ENCODE measurements around the gene DYNLL1.
"Not testable (repeated sequence)": the region's sequence is repeated elsewhere in the genome, so short reads cannot be mapped to it uniquely, and the experiment has no call there.

The DYNLL1 gene

DNA sequence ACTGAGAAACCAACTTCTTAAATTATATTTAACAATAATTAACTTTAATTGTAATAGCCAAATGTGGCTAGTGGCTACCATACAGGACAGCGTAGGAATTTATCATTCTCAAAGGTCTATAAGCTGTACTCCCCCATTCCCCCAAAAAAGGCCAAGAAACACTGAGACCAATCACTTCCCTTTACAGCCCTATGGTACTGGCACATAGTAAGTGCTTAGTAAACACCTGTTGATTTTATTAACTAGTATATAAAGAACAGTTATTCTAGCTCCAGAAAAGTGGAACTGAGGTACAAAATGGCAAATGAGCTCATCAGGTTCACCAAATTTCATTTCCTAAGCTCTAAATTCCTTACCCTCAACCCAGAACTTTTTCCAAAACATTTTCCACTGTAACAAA is 20.3 kb upstream of the DYNLL1 start:
- no peak for FAIRE-seq

DNA sequence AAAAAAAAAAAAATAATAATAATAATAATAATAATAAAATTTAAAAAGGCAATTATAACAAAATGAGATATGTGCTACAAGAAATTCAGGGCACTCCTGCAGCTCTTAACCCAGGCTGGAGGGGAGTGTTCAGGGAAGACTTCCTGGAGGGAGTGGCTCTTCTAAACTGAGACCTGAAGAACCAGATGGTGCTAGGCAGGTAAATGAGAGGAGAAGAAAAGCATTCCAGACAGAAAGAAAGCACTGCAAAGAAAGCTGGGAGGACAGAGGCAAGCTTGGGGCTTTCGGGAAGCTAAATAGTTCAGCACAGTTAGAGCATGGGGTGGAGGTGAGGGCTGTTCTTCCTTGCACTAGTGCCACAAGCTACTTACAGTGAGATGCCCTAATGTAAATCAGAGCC is 16.5 kb upstream of the DYNLL1 start:
- FAIRE-seq, result no peak

DNA sequence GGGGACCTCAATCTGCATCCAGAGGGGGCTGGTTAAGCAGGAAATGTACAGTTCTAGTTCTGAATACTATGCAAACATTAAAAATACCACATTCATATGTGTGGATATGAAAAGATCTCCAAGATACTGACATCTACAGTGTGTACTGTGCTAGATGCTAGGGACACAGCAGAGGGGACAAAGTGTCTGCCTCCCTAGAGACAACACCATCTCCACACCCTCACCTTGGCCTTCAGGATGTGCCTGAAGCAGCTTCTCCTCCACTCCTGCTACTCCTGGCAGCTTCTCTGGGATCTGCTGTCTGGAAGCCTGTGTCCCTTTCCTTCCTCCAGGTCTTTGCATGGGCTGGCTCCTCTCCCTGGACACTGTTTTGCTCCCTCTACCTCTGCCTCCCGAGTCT is 15.7 kb upstream of the DYNLL1 start:
- FAIRE-seq, result no peak

- FAIRE-seq, result no peak
Measured at GRCh38 chr12:120481022-120481767, 14.7 kb upstream of the DYNLL1 start.

- FAIRE-seq, result no peak
Measured at GRCh38 chr12:120483621-120484020, 12.3 kb upstream of the DYNLL1 start.

DNA sequence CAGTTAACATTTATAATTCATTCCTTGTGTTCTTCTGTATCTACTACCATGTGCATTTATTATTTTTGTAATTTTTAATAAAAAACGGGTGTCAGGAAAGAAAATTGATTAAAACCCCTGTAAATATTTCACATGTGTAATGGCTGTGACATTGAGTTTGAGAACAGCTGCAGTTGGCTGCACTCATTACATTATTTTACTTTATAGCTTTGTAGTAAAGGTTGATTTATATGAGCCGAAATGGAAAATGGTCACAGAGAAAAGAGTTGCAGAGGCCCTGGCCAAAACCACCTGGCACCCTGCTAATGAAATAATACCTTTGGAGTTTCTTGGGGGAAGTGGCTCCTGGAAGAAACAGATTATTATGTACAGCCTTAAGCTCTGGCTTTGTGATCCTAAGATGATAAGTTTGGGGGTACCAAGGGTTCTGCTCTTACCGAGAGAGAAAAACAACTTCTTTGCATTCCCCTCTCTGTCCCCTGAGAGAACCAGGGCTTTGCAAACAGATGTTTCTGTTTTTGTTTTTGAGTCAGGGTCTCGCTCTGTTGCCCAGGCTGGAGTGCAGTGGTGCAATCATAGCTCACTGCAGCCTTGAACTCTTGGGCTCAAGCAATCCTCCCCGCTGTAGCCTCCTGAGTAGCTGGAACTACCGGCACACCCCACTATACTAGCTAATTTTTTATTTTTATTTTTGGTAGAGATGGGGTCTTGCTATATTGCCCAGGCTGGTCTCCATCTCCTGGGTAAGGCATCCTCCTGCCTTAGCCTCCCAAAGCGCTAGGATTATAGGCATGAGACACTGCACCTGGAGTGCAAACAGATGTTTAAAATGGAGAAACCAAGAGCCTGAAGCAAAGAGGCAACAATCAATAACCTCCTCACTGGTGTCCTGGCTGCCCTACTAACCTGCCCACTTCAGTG is 9.7 kb upstream of the DYNLL1 start:
- FAIRE-seq, result no peak

GRCh38 chr12:120487552-120487951 is 8.4 kb upstream of the DYNLL1 start:
- not testable (repeated sequence) for FAIRE-seq

DNA sequence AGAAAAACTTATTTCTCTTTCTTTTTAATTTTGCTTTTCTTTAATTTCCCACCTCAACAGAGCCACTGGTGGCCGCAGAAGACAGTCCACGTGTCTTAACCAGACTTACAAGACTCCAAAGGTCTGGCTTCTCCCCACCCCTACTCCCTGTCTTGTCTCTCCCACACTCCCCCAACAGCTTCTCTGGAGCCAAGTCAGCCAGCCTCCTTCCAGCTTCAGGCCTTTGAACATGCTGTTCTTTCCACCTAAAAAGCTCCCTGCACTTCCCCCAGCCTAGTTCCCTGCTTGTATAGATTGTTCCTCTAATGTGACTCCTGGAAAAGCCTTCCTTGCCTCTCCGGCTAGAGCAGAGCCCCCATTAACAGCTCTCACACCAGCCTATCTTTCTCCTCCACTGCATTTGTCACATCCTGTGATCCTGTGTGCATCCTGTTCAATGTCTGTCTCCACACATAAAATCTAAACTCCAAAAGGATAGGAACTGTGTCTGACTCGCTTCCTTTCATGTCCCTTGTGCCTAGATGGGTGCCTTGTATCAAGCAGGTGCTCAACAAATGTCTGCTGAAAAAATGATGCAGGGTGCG is 7.8 kb upstream of the DYNLL1 start:
- no peak for FAIRE-seq

GRCh38 chr12:120489018-120489417 is 6.9 kb upstream of the DYNLL1 start:
- FAIRE-seq, result no peak

DNA sequence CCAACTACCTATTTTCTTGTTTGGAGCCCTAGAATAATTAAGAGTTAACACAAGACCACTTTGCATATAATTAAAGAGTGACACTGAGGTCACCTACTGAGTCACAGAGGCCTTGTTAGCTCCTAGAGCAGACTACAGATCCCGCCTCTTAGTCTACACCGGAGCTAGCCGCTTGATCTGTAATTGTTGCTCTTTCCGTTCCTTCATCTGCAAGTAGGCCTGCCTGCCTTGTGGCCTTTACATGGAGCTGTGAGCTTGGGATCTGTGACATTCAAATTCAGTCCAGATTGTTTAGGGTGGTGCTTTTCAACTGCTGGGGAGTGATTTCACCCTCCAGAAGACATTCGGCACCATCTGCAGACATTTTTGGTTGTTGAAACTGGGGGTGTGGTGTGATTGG is 5.6 kb upstream of the DYNLL1 start:
- no peak for FAIRE-seq

DNA sequence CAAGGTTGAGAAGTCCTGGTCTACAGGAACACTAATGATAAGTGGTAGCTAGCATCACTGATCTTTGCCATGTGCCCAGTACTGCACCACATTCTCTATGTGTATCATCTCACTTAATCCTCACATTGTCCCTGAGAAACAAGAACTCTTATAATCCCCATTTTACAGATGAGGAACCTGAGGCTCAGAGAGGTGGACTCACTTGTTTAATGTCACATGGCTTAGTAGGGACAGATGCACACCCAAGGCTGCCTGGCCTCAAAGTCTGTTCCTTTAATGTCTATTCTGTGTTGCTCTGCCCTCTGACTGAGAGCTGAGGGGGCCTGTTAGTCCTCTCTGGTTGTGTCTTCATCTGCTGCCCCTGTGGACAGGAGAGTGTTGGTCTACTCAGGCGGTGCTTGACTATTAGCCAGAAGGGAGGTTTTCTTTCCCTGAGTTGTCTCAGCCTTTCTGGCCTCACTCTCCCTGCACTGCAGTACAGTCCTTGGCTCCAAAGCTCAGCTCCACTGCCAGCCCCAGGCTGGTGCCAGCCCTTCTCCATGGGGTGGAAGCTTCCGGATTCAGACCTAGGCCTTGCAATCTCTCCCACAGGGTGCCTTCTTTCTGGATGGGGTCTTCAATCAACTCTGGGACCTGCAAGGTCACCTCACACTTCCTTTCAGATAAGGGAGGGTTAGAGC is 4.9 kb upstream of the DYNLL1 start:
- FAIRE-seq, result no peak

- FAIRE-seq, result no peak
Measured at GRCh38 chr12:120495186-120495730, 655 bp upstream of the DYNLL1 start.

DNA sequence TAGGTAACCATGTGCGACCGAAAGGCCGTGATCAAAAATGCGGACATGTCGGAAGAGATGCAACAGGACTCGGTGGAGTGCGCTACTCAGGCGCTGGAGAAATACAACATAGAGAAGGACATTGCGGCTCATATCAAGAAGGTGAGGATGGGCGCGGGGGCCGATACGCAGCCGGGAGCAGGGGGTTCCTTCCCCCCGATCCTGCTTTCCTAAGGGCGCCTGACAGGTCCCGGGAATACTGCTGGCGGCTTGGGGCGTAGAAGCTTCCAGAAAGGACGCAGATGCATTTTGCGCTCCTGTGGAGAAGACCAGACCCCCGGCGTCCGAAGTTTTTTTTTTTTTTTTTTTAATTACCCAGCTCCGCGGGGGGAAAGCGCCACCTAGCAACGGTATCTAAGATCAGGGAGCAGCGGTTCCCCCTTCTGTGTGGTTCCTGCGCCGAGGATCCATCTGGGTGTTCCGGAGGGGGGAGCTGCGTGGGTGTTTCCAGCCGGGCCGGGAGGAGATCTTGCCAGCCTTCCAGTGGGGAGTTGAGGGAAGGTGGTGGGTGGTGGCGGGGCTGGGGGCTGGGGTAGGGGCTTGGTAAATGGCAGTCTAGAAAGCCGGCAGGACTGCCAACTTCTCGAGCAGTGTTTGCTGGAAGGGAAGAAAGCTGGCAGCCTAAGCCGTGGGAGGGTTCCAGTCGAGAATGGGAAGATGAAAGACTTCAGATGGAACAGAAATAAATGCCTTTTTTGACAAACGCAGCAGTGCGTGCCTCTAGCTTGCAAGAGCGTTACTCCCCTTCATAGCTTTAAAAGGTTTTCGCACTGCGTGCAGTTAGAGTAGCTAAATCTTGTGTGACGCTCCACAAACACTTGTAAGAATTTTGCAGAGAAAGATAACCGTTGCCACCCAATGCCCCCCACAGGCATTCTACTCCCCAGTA is 764 bp downstream of the DYNLL1 start:
- no peak for FAIRE-seq

DNA sequence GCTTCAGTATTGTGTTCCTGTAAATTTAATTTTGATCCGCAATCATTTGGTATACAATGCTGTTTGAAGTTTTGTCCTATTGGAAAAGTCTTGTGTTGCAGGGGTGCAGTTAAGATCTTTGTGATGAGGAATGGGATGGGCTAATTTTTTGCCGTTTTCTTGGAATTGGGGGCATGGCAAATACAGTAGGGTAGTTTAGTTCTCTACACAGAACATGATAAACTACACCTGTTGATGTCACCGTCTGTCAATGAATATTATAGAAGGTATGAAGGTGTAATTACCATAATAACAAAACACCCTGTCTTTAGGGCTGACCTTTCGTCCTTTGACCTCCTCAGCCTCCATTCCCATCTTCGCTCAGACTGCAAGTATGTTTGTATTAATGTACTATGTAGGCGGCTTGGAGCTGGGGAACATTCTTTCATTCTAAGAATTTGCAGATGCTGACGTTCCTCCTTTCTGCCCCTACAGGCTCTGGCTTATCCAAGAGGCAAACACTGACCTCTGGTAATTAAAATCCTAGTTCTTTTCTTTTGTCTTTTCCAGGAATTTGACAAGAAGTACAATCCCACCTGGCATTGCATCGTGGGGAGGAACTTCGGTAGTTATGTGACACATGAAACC is 1.7 kb downstream of the DYNLL1 start:
- FAIRE-seq, result no peak

- no peak for FAIRE-seq
Measured at GRCh38 chr12:120498870-120499515, 3.1 kb downstream of the DYNLL1 start.

GRCh38 chr12:120500581-120500980 is 4.7 kb downstream of the DYNLL1 start:
- no peak for FAIRE-seq

GRCh38 chr12:120504587-120504986 is 8.7 kb downstream of the DYNLL1 start:
- FAIRE-seq, result no peak

DNA sequence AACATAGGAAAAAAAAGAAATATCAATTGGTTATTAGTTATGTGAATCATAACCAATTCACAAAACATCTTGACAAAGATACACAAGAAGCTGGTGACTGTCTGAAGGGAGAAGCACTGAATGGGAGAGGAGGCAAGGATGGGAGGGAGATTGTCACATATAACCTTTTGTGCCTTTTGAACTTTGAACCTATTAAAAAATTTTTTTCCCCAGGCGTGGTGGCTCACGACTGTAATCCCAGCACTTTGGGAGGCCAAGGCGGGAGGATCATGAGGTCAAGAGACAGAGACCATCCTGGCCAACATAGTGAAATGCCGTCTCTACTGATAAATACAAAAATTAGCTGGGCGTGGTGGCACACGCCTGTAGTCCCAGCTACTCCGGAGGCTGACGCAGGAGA is 12.6 kb downstream of the DYNLL1 start:
- no peak for FAIRE-seq

GRCh38 chr12:120514002-120514401 is 18.1 kb downstream of the DYNLL1 start:
- FAIRE-seq, result no peak

- no peak for FAIRE-seq
Measured at GRCh38 chr12:120515496-120515895, 19.6 kb downstream of the DYNLL1 start.

- FAIRE-seq, result not testable (repeated sequence)
Measured at GRCh38 chr12:120519324-120519723, 23.4 kb downstream of the DYNLL1 start.

Measured in colon (tissue), 2 donors.